IPS-18c (cell line): ENCODE data around the gene OSTF1.

Experiments used
- H3K4me3 ChIP-seq: 2 replicates; pipeline ENCODE4 v1.7.0; 2013; ENCODE audit warnings: low read depth, mild to moderate bottlenecking, low read length, moderate library complexity; ENCODE audit not compliant: insufficient read depth
- H3K9me3 ChIP-seq: one replicate; pipeline ENCODE4 v1.6.1; 2013; ENCODE audit warnings: mild to moderate bottlenecking, low read length, moderate library complexity; ENCODE audit not compliant: control insufficient read depth, insufficient read depth

The OSTF1 gene

DNA sequence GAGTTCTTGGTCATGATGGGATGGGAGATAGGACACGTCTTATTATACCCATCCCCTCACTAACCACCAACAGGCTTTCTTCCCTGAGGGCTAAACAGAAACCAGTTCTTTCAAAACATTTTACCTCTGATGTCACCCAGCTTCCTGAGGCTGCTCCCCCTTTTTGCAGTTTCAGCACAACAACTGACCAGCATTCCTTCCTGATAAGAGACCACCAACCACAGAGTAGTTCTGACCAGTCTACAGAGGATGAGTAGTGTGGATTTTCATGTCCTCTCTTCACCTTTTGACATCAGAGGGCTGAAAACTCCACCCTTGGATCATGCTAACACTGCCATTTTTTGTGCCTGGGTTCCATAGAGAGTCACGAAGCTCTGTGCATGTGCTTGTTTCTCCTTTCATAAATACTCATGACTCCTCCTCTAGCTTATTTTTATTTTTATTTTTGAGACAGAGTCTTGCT, 82.6 kb downstream of the OSTF1 start:
- H3K4me3 ChIP-seq, result no peak overlapping the region
- no peaks in the 10 kb centered on the region for H3K9me3 ChIP-seq

DNA sequence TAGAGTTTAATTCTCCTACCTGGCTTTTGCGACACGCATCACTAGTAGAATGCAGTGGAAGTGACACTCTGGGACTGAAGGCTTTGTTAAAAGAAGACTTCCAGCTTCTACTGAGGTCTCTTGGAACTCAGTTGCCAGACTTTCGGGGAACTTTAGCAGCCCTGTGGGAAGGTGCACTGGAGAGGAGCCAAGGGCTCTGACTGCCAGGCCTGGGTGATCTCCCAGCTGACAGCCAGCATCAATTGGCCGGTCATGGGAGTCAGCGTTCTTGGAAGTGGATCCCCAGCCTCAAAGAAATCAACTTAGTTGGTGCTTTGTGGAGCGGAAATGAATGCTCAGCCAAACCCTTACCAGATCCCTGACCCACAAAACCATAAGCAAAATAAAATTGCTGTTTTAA, 87.1 kb downstream of the OSTF1 start:
- Histone ChIP-seq H3K9me3 (no peaks in the 10 kb centered on the region), H3K4me3 (no peak overlapping the region)

DNA sequence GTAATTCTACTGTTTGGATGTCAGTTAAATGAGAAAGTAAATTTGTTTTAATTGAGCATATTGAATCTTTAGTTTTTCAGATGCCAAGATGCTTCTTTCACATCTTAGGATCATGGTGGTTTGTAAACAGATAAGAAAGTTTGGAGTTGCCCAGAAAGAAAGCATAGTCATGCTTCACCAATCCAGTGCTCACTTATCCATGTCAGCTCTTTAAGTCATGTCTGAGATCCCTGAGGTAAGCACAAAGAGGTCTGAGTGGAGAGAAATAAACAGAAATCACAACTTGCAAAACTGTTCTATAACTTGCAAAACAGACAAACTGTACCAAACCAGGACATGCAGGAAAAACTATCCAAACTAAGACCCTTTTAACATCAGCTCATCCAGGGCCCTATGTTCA, 87.7 kb downstream of the OSTF1 start:
- Histone ChIP-seq H3K9me3 (no peaks in the 10 kb centered on the region), H3K4me3 (no peak overlapping the region)

DNA sequence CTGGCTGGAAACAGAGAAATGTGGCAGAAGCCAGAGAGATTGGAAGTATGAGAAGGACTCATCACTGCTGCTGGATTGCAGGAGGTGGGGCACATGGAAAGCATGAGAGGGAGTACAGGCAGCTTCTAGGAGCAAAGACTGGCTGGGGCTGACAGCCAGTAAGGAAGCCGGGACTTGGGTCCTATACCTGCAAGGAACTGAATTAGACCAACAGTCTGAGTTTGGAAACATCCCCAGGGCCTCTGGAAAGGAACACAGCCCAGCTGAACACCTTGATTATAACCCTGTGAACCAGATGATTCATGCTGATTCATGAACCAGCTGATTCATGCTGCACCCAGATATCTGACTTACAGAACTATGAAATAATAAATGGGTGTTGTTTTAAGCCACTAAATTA, 93.4 kb downstream of the OSTF1 start:
- Histone ChIP-seq H3K4me3 (no peak overlapping the region), H3K9me3 (no peaks in the 10 kb centered on the region)

DNA sequence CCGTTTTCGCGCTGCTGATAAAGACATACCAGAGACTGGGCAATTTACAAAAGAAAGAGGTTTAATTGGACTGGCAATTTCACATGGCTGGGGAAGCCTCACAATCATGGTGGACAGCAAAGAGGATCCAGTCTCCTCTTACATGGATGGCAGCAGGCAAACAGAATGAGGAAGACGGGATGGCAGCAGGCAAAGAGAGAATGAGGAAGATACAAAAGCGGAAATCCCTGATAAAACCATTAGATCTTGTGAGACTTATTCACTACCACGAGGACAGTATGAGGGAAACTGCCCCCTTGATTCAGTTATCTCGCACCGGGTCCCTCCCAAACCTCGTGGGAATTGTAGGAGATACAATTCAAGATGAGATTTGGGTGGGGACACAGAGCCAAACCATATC, 95.0 kb downstream of the OSTF1 start:
- H3K9me3 ChIP-seq, result no peaks in the 10 kb centered on the region

DNA sequence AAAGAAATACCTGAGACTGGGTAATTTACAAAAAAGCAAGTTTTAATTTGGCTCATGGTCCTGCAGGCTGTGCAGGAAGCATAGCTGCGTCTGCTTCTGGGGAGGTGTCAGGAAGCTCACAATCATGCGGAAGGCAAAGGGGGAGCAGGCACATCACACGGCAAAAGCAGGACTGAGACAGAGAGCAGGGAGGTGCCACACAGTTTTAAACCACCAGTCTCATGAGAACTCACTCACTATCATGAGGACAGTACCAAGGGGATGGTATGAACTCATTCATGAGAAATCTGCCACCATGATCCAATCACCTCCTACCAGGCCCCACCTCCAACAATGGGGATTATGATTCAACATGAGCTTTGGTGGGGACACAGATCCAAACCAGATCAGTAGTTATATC, 96.2 kb downstream of the OSTF1 start:
- Histone ChIP-seq H3K9me3 (no peaks in the 10 kb centered on the region), H3K4me3 (no peak overlapping the region)

More for the DNA sequence above, 95.0 kb downstream of the OSTF1 start:
- no peak overlapping the region for H3K4me3 ChIP-seq

DNA sequence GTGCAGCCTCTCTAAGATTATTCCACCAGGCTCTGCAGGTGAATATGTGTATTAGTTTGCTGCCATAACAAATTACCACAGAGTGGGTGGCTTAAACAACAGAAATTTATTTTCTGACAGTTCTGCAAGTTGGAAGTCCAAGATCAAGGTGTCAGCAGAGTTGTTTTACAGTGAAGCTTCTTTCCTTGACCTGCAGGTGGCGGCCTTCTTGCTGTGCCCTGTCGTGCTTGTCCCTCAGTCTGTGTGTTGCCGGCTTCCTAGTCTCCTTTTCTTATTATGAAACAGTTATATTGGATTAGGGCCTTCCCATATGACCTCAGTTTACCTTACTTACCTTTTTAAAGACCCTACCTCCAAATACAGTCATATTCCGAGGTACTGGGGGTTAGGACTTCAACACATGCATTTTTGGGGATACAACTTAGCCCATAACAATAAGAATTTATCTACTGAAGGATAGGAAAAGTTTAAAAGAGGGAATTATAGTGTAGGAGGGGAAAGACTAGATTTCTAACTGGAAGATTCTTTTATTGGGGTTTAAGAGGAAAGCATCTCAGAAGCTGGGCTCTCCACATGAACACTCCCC, 97.4 kb downstream of the OSTF1 start:
- Histone ChIP-seq H3K9me3 (no peaks in the 10 kb centered on the region), H3K4me3 (no peak overlapping the region)

DNA sequence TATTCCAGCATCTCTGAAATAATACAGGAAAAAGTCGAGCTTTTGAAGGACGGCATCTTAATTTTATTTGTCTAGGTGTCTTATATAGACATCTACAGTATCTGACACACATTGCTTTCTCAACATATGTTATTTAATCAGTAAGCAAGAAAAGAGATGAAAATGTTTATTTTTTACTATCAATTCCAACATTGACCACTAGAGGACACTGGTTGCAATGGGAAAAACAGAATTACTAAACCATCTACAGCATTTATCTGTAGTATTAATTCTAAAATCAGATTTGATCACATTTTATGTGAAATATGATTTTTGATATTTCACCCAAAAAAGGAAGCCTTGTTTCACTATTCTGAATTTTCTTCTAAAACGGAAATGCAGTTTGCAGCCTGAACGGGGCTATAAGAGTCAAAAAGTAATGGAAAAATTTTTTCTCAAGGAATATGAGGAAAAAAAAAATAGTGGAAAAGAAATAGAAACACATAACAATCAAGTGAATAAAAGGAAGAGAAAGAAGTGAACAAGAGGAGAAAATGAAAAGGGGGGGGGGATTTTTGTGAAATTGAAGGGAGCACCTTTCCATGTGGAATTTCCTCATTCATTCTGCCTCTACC, 98.6 kb downstream of the OSTF1 start:
- Histone ChIP-seq H3K9me3 (no peaks in the 10 kb centered on the region), H3K4me3 (no peak overlapping the region)

DNA sequence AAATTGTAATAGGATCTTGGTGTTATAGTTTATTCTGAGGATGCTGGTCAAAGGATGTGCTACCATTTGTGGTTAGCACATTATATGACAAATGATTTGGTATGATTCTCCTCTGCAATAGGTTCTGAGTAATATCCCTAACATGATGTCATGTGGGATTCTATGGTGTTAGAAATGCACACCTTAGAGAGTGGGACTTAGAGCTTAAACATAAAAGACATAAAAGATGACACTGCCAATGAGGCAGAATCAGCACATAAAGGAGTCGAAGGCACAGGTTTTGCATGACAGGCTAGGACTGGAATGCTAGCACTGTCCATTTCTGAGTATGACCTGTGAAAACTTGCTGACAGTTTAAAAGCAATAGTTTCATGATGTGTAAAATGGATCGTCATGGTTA, 100.4 kb downstream of the OSTF1 start:
- H3K4me3 ChIP-seq, result no peak overlapping the region
- H3K9me3 ChIP-seq, result no peaks in the 10 kb centered on the region

DNA sequence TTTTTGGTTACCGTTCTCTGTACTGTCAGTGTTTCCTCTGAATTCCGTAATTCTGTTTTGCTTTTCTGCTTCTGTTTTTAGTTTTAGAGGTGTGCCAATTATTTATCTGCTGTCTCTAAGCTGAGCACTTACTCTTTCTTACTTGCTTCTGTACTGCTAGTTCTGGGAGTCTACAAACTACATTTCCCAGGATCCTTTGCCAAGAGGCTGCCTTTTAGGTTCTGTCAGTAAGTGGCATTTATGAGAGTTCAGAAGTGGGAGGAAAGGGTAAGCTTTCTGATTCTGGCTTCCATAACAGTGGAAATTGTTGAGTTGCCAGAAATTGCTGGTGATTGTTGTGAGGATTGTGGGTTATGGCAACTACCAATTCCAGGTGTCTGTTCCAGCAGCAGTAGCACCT, 102.4 kb downstream of the OSTF1 start:
- no peaks in the 10 kb centered on the region for H3K9me3 ChIP-seq
- no peak overlapping the region for H3K4me3 ChIP-seq
